ENCODE measurements around the gene CLDN22.

DNA sequence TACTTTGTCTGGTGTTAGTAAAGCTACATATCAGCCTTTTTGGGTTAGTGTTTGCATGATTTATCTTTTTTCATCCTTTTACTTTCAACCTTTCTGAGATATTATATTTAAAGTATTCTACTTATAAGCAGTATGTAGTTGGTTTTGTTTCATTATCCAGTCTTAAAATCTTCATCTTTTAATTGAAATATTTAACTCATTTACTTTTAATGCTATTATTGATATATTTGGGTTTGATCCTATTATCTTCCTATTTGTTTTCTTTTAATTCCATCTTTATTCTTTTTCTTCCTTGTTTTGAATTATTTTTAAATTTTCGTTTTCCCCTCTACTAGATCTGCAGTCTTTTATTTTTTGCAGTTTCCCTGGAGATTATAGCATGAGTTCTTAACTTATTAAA lies 44.0 kb downstream of the CLDN22 start:
- no peak for TF ChIP-seq POLR2A (IDR thresholded peaks at IDR 0.05)
- TF ChIP-seq, protein P1, sequence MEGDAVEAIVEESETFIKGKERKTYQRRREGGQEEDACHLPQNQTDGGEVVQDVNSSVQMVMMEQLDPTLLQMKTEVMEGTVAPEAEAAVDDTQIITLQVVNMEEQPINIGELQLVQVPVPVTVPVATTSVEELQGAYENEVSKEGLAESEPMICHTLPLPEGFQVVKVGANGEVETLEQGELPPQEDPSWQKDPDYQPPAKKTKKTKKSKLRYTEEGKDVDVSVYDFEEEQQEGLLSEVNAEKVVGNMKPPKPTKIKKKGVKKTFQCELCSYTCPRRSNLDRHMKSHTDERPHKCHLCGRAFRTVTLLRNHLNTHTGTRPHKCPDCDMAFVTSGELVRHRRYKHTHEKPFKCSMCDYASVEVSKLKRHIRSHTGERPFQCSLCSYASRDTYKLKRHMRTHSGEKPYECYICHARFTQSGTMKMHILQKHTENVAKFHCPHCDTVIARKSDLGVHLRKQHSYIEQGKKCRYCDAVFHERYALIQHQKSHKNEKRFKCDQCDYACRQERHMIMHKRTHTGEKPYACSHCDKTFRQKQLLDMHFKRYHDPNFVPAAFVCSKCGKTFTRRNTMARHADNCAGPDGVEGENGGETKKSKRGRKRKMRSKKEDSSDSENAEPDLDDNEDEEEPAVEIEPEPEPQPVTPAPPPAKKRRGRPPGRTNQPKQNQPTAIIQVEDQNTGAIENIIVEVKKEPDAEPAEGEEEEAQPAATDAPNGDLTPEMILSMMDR (IDR thresholded peaks at IDR 0.05), result no peak
- no peak for TF ChIP-seq EP300 (IDR thresholded peaks at IDR 0.05)

Data from upper lobe of left lung (tissue), 4 donors.